ENCODE data around the gene MRPS7.

- TF ChIP-seq, protein P1, sequence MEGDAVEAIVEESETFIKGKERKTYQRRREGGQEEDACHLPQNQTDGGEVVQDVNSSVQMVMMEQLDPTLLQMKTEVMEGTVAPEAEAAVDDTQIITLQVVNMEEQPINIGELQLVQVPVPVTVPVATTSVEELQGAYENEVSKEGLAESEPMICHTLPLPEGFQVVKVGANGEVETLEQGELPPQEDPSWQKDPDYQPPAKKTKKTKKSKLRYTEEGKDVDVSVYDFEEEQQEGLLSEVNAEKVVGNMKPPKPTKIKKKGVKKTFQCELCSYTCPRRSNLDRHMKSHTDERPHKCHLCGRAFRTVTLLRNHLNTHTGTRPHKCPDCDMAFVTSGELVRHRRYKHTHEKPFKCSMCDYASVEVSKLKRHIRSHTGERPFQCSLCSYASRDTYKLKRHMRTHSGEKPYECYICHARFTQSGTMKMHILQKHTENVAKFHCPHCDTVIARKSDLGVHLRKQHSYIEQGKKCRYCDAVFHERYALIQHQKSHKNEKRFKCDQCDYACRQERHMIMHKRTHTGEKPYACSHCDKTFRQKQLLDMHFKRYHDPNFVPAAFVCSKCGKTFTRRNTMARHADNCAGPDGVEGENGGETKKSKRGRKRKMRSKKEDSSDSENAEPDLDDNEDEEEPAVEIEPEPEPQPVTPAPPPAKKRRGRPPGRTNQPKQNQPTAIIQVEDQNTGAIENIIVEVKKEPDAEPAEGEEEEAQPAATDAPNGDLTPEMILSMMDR (IDR thresholded peaks at IDR 0.05; ENCODE audit: insufficient read depth, low read length, poor library complexity, severe bottlenecking), result no peak
- no peak for TF ChIP-seq EZH2phosphoT487 (conservative IDR thresholded peaks at IDR 0.05; ENCODE audit: low read length)
These were observed 28.9 kb upstream of the MRPS7 start for GRCh38 chr17:75232786-75233185.

All from SU-DHL-6 (cell line).